Measurements from ENCODE around the gene SLC43A2.
"Not testable (repeated sequence)": the region's sequence is repeated elsewhere in the genome, so short reads cannot be mapped to it uniquely, and the experiment has no call there.

The SLC43A2 gene

GRCh38 chr17:1573932-1574696 lies 54.5 kb downstream of the SLC43A2 start (continued):
- TF ChIP-seq KLF8 (tag by site-specific recombination; IDR thresholded peaks at IDR 0.05) (peak; percentile 57; the same call in 1 of the 2 replicates), ZBTB10 (tag by site-specific recombination; IDR thresholded peaks at IDR 0.05) (no peak), ZNF596 (tag by site-specific recombination; IDR thresholded peaks at IDR 0.05) (peak; percentile 4; the same call in 1 of the 2 replicates), ZBTB44 (tag by site-specific recombination; IDR thresholded peaks at IDR 0.05) (no peak; the same call in 1 of the 2 replicates), ZNF561 (tag by site-specific recombination; IDR thresholded peaks at IDR 0.05; ENCODE audit: borderline replicate concordance) (peak; percentile 57; the same call in 1 of the 2 replicates), GLIS2 (tag by site-specific recombination; IDR thresholded peaks at IDR 0.05) (peak; percentile 81), PBX3 (CRISPR knock-in tag; IDR thresholded peaks at IDR 0.05) (peak; percentile 75; the same call in 1 of the 2 replicates), KLF9 (tag by site-specific recombination; IDR thresholded peaks at IDR 0.05; ENCODE audit: low read depth) (peak; percentile 51; the same call in 1 of the 2 replicates), ZNF701 (tag by site-specific recombination; IDR thresholded peaks at IDR 0.05) (no peak), KLF10 (tag by site-specific recombination; IDR thresholded peaks at IDR 0.05) (peak; percentile 61; the same call in 1 of the 2 replicates), HOXD13 (CRISPR knock-in tag; IDR thresholded peaks at IDR 0.05; ENCODE audit: borderline replicate concordance) (no peak), ZBTB8A (tag by site-specific recombination; IDR thresholded peaks at IDR 0.05) (0 out of 2 replicates have a peak, but pooled peaks have one; percentile 39), TCF7L2 (IDR thresholded peaks at IDR 0.05; ENCODE audit: borderline replicate concordance, low read depth, low read length) (no peak)

GRCh38 chr17:1572646-1573045 lies 56.0 kb downstream of the SLC43A2 start:
- H3K27ac ChIP-seq (ENCODE audit: extremely low read depth, low read depth, low read length); H3K36me3 ChIP-seq (ENCODE audit: control insufficient read depth in 2 of 2, insufficient read depth in 1 of 2, low read length in 2 of 2); H3K4me1 ChIP-seq (ENCODE audit: control insufficient read depth, insufficient read depth, low read length); H3K9me3 ChIP-seq (ENCODE audit: control insufficient read depth, insufficient read depth, low read depth, low read length); H3K4me3 ChIP-seq (ENCODE audit: low read depth, low read length): not testable (repeated sequence)
- CTCF ChIA-PET, result interaction anchor here (0.6 to 4.2 kb wide), 7 partner anchors 33 to 141 kb away, joined by 3 to 69 read pairs (median 3); partner anchors contain the start of genes RILP, SCARF1 and SLC43A2
- POLR2A ChIA-PET, result interaction anchor here (0.9 to 2.4 kb wide), 2 partner anchors 57 to 69 kb away, joined by 3 to 20 read pairs; partner anchors contain the start of gene SLC43A2
- peak; percentile 28; the same call in 1 of the 2 replicates for TF ChIP-seq KLF1 (tag by site-specific recombination; IDR thresholded peaks at IDR 0.05)

GRCh38 chr17:1571341-1571704 lies 57.3 kb downstream of the SLC43A2 start:
- Histone ChIP-seq H3K27ac (ENCODE audit: extremely low read depth, low read depth, low read length) (no peak overlapping the region), H3K36me3 (ENCODE audit: control insufficient read depth in 2 of 2, insufficient read depth in 1 of 2, low read length in 2 of 2) (no peaks in the 10 kb centered on the region), H3K9me3 (ENCODE audit: control insufficient read depth, insufficient read depth, low read depth, low read length) (no peaks in the 10 kb centered on the region), H3K4me1 (ENCODE audit: control insufficient read depth, insufficient read depth, low read length) (no peaks in the 10 kb centered on the region; the same call in 1 of the 2 replicates), H3K4me3 (ENCODE audit: low read depth, low read length) (no peak overlapping the region)
- CTCF ChIA-PET, result interaction anchor here (1.5 to 4.2 kb wide), 2 partner anchors 59 to 76 kb away, joined by 6 to 69 read pairs; partner anchors contain the start of genes RILP and SCARF1
- POLR2A ChIA-PET, result interaction anchor here (1.7 kb wide), 1 partner anchor 9 kb away, joined by 6 read pairs; the partner anchor contains the start of gene PITPNA
- TF ChIP-seq KLF8 (tag by site-specific recombination; IDR thresholded peaks at IDR 0.05) (no peak), ZNF670 (tag by site-specific recombination; IDR thresholded peaks at IDR 0.05; ENCODE audit: low read depth) (no peak), KLF10 (tag by site-specific recombination; IDR thresholded peaks at IDR 0.05) (no peak), FEZF1 (tag by site-specific recombination; IDR thresholded peaks at IDR 0.05) (no peak), MYNN (tag by site-specific recombination; IDR thresholded peaks at IDR 0.05; ENCODE audit: borderline replicate concordance) (no peak), EGR2 (tag by site-specific recombination; IDR thresholded peaks at IDR 0.05; ENCODE audit: low read depth) (no peak), ZNF302 (tag by site-specific recombination; IDR thresholded peaks at IDR 0.05; ENCODE audit: low read depth) (no peak), ZBTB8A (tag by site-specific recombination; IDR thresholded peaks at IDR 0.05) (no peak), ZNF558 (tag by site-specific recombination; IDR thresholded peaks at IDR 0.05) (no peak), ZNF155 (tag by site-specific recombination; IDR thresholded peaks at IDR 0.05) (no peak)
